K562 treated with DMSO at 1 percent for 24 hours (cell line): ENCODE results near the gene SFI1. TPM values are rescaled to one million over a fixed set of nuclear protein-coding genes. Genes with fewer than 3 reads are reported as not detected.

Source experiments
- total RNA-seq: library from RNA; unstranded; fragments of 300-600 nt; gene quantifications from 2 replicates; pipeline ENCODE4 v1.2.3, GENCODE V29; 2022; ENCODE audit warnings: low read depth; ENCODE audit not compliant: insufficient read depth

Gene SFI1, protein sequence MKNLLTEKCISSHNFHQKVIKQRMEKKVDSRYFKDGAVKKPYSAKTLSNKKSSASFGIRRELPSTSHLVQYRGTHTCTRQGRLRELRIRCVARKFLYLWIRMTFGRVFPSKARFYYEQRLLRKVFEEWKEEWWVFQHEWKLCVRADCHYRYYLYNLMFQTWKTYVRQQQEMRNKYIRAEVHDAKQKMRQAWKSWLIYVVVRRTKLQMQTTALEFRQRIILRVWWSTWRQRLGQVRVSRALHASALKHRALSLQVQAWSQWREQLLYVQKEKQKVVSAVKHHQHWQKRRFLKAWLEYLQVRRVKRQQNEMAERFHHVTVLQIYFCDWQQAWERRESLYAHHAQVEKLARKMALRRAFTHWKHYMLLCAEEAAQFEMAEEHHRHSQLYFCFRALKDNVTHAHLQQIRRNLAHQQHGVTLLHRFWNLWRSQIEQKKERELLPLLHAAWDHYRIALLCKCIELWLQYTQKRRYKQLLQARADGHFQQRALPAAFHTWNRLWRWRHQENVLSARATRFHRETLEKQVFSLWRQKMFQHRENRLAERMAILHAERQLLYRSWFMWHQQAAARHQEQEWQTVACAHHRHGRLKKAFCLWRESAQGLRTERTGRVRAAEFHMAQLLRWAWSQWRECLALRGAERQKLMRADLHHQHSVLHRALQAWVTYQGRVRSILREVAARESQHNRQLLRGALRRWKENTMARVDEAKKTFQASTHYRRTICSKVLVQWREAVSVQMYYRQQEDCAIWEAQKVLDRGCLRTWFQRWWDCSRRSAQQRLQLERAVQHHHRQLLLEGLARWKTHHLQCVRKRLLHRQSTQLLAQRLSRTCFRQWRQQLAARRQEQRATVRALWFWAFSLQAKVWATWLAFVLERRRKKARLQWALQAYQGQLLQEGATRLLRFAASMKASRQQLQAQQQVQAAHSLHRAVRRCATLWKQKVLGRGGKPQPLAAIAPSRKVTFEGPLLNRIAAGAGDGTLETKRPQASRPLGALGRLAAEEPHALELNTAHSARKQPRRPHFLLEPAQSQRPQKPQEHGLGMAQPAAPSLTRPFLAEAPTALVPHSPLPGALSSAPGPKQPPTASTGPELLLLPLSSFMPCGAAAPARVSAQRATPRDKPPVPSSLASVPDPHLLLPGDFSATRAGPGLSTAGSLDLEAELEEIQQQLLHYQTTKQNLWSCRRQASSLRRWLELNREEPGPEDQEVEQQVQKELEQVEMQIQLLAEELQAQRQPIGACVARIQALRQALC
- total RNA-seq, result 19.0 and 21.2 TPM in 2 replicates

DNA sequence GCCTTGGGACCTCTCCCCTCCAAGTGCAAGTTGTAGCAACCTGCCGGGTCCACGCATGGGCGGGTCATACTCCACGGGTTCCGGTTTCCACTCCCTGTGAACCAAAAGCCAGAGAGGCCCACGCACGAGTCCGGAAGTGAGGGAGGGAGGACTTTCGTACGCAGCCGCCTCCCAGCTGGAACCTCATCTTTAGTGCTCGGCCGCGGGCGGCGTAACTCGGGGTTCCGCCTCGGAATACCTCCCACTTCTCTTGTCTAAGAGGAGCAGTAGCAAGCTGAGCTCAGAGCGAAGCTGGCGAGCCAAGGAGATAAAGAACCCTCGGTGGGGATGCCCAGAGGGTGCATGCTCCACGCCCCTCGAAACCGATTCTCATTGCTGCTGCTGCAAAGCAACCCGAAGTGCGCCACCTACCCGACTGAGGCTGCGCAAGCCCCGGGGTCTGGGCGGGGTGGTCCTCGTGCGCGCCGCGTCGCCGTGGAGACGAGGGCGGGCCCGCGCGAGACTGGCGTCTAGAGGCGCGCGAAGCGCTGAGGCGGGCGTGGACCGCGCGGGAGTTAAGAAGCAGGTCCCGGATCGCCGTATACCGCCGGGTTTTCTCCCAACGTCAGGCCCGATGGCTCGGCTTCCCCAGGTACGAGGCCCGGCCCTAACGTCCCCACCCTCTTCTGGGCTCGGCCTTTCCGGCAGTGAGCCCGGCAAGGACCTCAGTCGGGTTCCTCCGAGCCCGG, at the start of gene SFI1:
Gene SFI1 (plus strand): TSS at position 530 of the 728 bp plus-strand sequence. CDS start 11,749 bp downstream, outside the sequence.

DNA sequence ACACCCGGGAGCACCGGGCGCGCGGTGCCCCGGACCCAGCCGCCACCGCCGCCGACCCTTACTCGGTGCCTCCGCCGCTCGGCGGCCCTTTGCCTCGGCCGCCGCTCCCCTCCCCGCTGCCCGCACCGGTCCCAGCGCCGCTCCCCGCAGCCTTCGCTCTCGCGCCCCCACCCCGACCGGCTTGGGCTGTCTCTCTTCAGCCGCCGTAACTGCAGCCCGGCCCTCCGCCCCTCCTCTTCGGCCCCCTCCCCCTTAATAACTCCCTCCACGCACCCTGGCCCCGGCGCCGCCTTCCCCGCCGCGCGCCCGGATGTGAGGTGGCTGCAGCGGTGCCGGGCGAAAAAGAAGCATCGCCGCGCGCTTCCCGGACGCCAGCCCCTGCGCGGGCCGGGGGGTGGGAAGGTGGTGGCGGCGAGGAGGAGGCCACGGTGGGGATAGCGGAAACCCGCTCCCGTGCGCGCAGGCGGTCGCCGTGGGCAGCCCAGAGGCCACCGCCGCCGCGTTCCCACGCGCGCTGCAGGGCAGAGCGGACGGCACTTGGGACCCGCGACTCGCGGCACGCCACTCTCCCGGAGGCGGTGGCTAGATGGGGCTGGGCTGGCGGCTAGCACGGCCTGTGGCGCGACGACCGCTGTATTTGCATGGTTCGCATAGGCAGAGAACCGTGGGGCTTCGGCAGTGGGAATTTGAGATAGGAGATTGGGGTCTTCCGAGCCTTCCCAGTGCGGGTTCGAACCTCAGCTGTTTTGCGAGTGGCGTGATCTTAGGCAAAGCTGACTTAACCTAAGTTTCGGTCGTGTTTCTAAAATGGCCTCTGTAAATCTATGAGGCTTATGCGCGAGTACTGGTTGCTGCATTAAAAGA, 6.5 kb upstream of the SFI1 start, which contains the start of gene EIF4ENIF1:
Gene EIF4ENIF1 (minus strand): TSS at position 211 of the 864 bp plus-strand sequence. CDS start 1,124 bp downstream, outside the sequence.

DNA sequence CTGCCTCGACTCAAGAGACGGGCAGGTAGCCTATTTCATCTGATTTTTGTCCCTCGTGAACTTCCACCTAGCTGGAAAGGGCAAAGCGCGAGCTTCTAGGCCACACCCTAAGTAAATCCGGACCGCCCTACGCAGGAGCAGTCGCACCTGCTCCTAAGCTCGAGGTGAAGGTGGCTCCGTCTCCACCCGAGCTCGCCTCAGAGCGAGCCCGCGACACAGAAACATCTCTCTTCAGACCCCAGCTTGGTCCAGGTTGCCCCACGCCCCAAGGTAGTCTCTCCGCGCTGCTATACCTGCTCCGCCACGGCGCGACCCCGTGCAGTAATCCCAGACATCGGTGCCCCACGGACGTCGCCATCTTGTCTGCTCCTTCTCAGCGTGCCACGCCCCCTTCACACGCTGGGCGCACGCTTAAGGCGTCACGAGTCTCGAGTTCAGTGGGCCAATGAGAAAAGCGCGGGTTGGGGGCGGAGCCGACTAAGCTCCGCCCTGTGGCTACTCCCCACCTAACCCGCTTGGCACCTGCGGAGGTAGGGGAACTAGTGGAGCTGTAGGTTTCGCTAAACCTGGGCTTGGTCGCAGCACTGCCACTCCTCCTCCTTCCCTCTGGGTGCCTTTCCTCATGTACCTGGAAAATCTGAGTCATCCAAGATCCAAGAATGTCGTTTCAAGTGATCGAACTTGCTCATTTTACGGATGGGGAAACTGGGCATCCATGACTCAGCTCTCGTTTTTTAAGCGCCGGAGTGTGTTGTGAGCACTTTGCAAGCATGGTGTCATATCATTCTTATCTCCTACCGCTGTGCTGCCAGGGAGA, 165.7 kb downstream of the SFI1 start, which contains the start of gene PISD:
Gene PISD (minus strand): TSS at position 365 of the 817 bp plus-strand sequence. CDS start 7 bp downstream, at position 358.

Other genes with a start within 250 kb of the SFI1 start
- gene PIK3IP1, start 204.0 kb upstream of the SFI1 start, total RNA-seq, result 1.6 and 2.1 TPM in 2 replicates
- gene PATZ1, start 150.2 kb upstream of the SFI1 start, total RNA-seq, result 10.3 and 10.9 TPM in 2 replicates
- gene DRG1, start 96.9 kb upstream of the SFI1 start, total RNA-seq, result 53.7 and 63.1 TPM in 2 replicates
- gene EIF4ENIF1, start 6.7 kb upstream of the SFI1 start, total RNA-seq, result 9.9 and 10.6 TPM in 2 replicates
- 29.7 and 31.9 TPM in 2 replicates for gene PISD, start 165.7 kb downstream of the SFI1 start, total RNA-seq